WTC11 (cell line): ENCODE data around the gene CAMTA1. TPM values are rescaled to one million over a fixed set of nuclear protein-coding genes. Genes with fewer than 3 reads are reported as not detected.

ENCODE experiments used
- ATAC-seq: fragments of 200-7000 bp; cut with Tn5 transposase; 2 replicates; pipeline ENCODE4 v1.10.0; 2021; ENCODE audit warnings: mild to moderate bottlenecking, moderate library complexity
- CTCF ChIA-PET: fragments of 300-600 bp; sonication (Branson Sonifier 250); formaldehyde crosslinking; loops from one replicate; lab custom pipeline; 2021; ENCODE audit warnings: antibody characterized with exemption; lab: Charles Lee
- POLR2A ChIA-PET: fragments of 350-600 bp; sonication (Branson Sonifier 250); formaldehyde crosslinking; loops from one replicate; lab custom pipeline; 2021; ENCODE audit warnings: antibody characterized with exemption; lab: Charles Lee
- DNase-seq: peaks from one replicate; pipeline ENCODE4 v3.0.0; 2021; ENCODE audit warnings: low spot score
- H3K27ac Mint-ChIP-seq: 2 replicates; pipeline ENCODE4 v1.8.0; 2021; ENCODE audit warnings: mixed read lengths
- H3K27me3 Mint-ChIP-seq: 2 replicates; pipeline ENCODE4 v1.8.0; 2021; ENCODE audit warnings: low read depth, mild to moderate bottlenecking, moderate library complexity, mixed read lengths
- H3K36me3 Mint-ChIP-seq: 2 replicates; pipeline ENCODE4 v1.8.0; 2021; ENCODE audit warnings: mixed read lengths
- H3K4me1 Mint-ChIP-seq: 2 replicates; pipeline ENCODE4 v1.8.0; 2022; ENCODE audit warnings: mixed read lengths
- H3K4me3 Mint-ChIP-seq: 2 replicates; pipeline ENCODE4 v1.8.0; 2021; ENCODE audit warnings: mild to moderate bottlenecking, moderate library complexity, mixed read lengths
- H3K9me3 Mint-ChIP-seq: 2 replicates; pipeline ENCODE4 v1.8.0; 2021; ENCODE audit warnings: mixed read lengths
- CREB1 ChIP-seq: sonication (generic); formaldehyde crosslinking; IDR thresholded peaks from 2 replicates; pipeline ENCODE4 v1.8.0; 2023; ENCODE audit warnings: mild to moderate bottlenecking, missing genetic modification reagents
- EMX1 ChIP-seq: fragments of 250-450 bp; sonication (Bioruptor Pico); IDR thresholded peaks from 2 replicates; pipeline ENCODE4 v1.8.0; 2021; ENCODE audit warnings: mild to moderate bottlenecking
- FOXJ3 ChIP-seq: sonication (generic); formaldehyde crosslinking; IDR thresholded peaks from 2 replicates; pipeline ENCODE4 v1.9.0; 2021; ENCODE audit warnings: missing genetic modification reagents, mild to moderate bottlenecking, borderline replicate concordance
- FOXP1 ChIP-seq: sonication (generic); formaldehyde crosslinking; IDR thresholded peaks from 2 replicates; pipeline ENCODE4 v1.8.0; 2022; ENCODE audit warnings: missing genetic modification reagents, mild to moderate bottlenecking, moderate library complexity, borderline replicate concordance
- GABPB1 ChIP-seq: sonication (generic); formaldehyde crosslinking; IDR thresholded peaks from 2 replicates; pipeline ENCODE4 v1.8.1; 2023; ENCODE audit warnings: mild to moderate bottlenecking, missing genetic modification reagents
- JAZF1 ChIP-seq: fragments of 250-450 bp; sonication (Bioruptor Pico); IDR thresholded peaks from 2 replicates; pipeline ENCODE4 v1.9.0; 2021; ENCODE audit warnings: moderate library complexity, mild to moderate bottlenecking, inconsistent platforms
- NFATC4 ChIP-seq: fragments of 250-450 bp; sonication (Bioruptor Pico); IDR thresholded peaks from 2 replicates; pipeline ENCODE4 v1.9.0; 2021; ENCODE audit warnings: mild to moderate bottlenecking
- NFE2L1 ChIP-seq: sonication (generic); formaldehyde crosslinking; IDR thresholded peaks from 2 replicates; pipeline ENCODE4 v1.8.1; 2023; ENCODE audit warnings: missing genetic modification reagents
- TEAD4 ChIP-seq: sonication (generic); formaldehyde crosslinking; IDR thresholded peaks from 2 replicates; pipeline ENCODE4 v1.8.0; 2022; ENCODE audit warnings: mild to moderate bottlenecking, missing genetic modification reagents
- ZNF138 ChIP-seq: sonication (generic); formaldehyde crosslinking; conservative IDR thresholded peaks from 2 replicates; pipeline ENCODE4 v1.8.1; 2022; ENCODE audit warnings: mild to moderate bottlenecking, moderate library complexity, missing genetic modification reagents
- ZNF263 ChIP-seq: sonication (generic); formaldehyde crosslinking; IDR thresholded peaks from 2 replicates; pipeline ENCODE4 v1.8.1; 2022; ENCODE audit warnings: low read depth, mild to moderate bottlenecking, moderate library complexity, missing genetic modification reagents
- ZNF396 ChIP-seq: fragments of 250-450 bp; sonication (Bioruptor Pico); IDR thresholded peaks from 2 replicates; pipeline ENCODE4 v1.8.0; 2021; ENCODE audit warnings: mild to moderate bottlenecking, moderate library complexity, borderline replicate concordance
- ZNF671 ChIP-seq: fragments of 250-450 bp; sonication (Bioruptor Pico); IDR thresholded peaks from 2 replicates; pipeline ENCODE4 v1.8.0; 2021; ENCODE audit warnings: mild to moderate bottlenecking
- total RNA-seq: library from RNA; stranded (reverse); gene quantifications from 3 replicates; pipeline ENCODE4 v1.2.3, GENCODE V29; 2021
- TF ChIP-seq, protein P1 (sequence below): fragments of 250-450 bp; sonication (Bioruptor Pico); conservative IDR thresholded peaks from 2 replicates; pipeline ENCODE4 v1.9.0; 2021; ENCODE audit warnings: mild to moderate bottlenecking
- TF ChIP-seq, protein P2 (sequence below): sonication (generic); formaldehyde crosslinking; IDR thresholded peaks from 2 replicates; pipeline ENCODE4 v1.8.0; 2022; ENCODE audit warnings: mild to moderate bottlenecking, missing genetic modification reagents
- TF ChIP-seq, protein P3 (sequence below): sonication (generic); formaldehyde crosslinking; IDR thresholded peaks from 2 replicates; pipeline ENCODE4 v1.8.0; 2022; ENCODE audit warnings: mild to moderate bottlenecking, missing genetic modification reagents
- TF ChIP-seq, protein P4 (sequence below): fragments of 200-600 bp; IDR thresholded peaks from 2 replicates; pipeline ENCODE4 v1.8.0; 2022; ENCODE audit warnings: antibody characterized with exemption
- TF ChIP-seq, protein P5 (sequence below): sonication (generic); formaldehyde crosslinking; IDR thresholded peaks from 2 replicates; pipeline ENCODE4 v1.8.1; 2023; ENCODE audit warnings: mild to moderate bottlenecking, missing genetic modification reagents
- TF ChIP-seq, protein P6 (sequence below): fragments of 250-450 bp; sonication (Bioruptor Pico); IDR thresholded peaks from 2 replicates; pipeline ENCODE4 v1.9.0; 2021; ENCODE audit warnings: mild to moderate bottlenecking
- TF ChIP-seq, protein P7 (sequence below): fragments of 250-450 bp; sonication (Bioruptor Pico); IDR thresholded peaks from 2 replicates; pipeline ENCODE4 v2.1.2; 2022; ENCODE audit warnings: mild to moderate bottlenecking, moderate library complexity
- TF ChIP-seq, protein P8 (sequence below): sonication (generic); formaldehyde crosslinking; IDR thresholded peaks from 2 replicates; pipeline ENCODE4 v1.8.1; 2023; ENCODE audit warnings: mild to moderate bottlenecking, moderate library complexity, missing genetic modification reagents

Gene CAMTA1
- total RNA-seq, 1 experiment from 2014 or later, result 86.4 TPM

DNA sequence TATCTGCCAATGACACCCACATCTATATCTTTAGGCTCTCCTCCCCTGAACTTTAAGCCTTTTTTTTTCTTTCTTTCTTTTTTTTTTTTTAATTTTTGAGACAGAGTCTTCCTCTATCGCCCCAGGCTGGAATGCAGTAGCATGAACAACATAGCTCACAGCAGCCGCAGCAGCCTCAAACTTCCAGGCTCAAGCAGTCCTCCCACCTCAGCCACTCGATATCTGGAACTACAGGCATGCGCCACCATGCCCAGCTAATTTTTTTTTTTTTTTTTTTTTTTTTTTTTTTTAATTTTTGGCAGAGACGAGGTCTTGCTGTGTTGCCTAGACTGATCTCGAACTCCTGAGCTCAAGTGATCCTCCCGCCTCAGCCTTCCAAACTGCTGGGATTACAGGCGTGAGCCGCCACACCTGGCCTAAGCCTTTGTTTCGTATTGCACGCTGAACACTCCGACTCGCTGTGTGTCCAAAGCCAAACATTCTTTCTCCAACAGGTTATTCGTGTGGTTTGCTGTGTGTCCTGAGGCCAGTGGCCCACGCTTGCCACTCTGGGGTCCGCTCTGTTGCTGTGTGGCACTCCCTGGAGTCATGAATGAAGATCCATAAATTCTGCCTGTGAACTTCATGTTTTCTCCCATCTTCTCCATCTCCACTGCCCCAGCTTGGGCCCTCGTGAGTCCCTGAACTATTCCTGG, 119.4 kb downstream of the CAMTA1 start (continued):
- TF ChIP-seq, protein P1, sequence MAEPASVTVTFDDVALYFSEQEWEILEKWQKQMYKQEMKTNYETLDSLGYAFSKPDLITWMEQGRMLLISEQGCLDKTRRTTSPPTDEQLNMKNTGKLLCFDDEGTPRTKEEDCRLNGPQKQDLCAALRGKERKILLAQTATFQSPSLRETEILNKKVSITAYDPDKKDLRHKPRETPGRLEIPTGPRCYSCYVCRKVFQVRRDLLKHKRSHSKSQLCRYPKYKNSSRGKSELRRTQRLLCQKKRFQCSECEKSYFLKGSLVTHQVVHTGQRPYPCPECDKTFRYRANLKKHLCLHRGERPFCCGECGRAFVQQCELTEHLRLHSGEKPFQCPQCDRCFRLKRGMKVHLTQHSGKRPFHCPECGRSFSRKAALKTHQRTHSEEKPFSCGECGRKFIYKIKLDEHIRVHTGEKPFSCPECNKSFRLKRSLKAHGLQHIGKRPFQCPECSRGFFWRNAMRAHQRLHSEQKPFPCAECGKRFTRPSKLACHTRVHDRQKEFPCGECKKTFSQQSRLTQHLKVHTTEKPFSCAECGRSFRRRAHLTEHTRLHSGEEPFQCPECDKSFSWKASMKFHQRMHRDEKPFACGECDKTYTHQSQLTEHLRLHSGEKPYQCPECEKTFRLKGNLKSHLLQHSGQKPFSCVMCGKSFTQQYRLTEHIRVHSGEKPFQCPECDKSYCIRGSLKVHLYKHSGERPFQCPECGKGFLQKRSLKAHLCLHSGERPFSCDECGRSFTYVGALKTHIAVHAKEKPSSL (CRISPR knock-in tag), result no peak
- TF ChIP-seq JAZF1 (CRISPR knock-in tag) (no peak), ZNF671 (CRISPR knock-in tag) (no peak), ZNF263 (CRISPR knock-in tag) (no peak)

DNA sequence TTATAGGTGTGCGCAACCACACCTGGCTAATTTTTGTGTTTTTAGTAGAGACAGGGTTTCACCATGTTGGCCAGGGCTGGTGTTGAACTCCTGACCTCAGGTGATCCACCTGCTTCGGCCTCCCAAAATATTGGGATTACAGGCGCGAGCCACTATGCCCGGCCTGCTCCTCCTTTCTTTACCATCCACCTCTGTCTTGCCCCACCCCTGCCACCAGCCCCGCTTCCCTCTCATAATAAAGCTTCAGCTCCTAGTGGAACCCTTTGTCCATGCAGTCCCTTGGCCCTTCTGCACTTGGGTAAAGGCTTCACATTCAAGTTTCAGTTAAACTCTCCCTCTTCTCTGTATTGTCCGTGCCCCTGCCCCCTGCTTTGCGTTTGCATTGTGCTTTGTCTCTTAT, 120.1 kb downstream of the CAMTA1 start:
- no peaks in the 10 kb centered on the region for H3K36me3 Mint-ChIP-seq
- no peak for ATAC-seq
- no peak overlapping the region for H3K4me3 Mint-ChIP-seq
- TF ChIP-seq CREB1 (CRISPR knock-in tag), result no peak
- TF ChIP-seq, protein P2, sequence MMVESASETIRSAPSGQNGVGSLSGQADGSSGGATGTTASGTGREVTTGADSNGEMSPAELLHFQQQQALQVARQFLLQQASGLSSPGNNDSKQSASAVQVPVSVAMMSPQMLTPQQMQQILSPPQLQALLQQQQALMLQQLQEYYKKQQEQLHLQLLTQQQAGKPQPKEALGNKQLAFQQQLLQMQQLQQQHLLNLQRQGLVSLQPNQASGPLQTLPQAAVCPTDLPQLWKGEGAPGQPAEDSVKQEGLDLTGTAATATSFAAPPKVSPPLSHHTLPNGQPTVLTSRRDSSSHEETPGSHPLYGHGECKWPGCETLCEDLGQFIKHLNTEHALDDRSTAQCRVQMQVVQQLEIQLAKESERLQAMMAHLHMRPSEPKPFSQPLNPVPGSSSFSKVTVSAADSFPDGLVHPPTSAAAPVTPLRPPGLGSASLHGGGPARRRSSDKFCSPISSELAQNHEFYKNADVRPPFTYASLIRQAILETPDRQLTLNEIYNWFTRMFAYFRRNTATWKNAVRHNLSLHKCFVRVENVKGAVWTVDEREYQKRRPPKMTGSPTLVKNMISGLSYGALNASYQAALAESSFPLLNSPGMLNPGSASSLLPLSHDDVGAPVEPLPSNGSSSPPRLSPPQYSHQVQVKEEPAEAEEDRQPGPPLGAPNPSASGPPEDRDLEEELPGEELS (CRISPR knock-in tag), result no peak
- TF ChIP-seq, protein P3, sequence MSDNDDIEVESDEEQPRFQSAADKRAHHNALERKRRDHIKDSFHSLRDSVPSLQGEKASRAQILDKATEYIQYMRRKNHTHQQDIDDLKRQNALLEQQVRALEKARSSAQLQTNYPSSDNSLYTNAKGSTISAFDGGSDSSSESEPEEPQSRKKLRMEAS (CRISPR knock-in tag), result no peak
- no peak for TF ChIP-seq NFATC4 (CRISPR knock-in tag)
- no peak for TF ChIP-seq FOXP1 (CRISPR knock-in tag)
- TF ChIP-seq, protein P4, sequence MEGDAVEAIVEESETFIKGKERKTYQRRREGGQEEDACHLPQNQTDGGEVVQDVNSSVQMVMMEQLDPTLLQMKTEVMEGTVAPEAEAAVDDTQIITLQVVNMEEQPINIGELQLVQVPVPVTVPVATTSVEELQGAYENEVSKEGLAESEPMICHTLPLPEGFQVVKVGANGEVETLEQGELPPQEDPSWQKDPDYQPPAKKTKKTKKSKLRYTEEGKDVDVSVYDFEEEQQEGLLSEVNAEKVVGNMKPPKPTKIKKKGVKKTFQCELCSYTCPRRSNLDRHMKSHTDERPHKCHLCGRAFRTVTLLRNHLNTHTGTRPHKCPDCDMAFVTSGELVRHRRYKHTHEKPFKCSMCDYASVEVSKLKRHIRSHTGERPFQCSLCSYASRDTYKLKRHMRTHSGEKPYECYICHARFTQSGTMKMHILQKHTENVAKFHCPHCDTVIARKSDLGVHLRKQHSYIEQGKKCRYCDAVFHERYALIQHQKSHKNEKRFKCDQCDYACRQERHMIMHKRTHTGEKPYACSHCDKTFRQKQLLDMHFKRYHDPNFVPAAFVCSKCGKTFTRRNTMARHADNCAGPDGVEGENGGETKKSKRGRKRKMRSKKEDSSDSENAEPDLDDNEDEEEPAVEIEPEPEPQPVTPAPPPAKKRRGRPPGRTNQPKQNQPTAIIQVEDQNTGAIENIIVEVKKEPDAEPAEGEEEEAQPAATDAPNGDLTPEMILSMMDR, result no peak
- TF ChIP-seq NFE2L1 (CRISPR knock-in tag), result no peak
- no peak for TF ChIP-seq FOXJ3
- TF ChIP-seq, protein P5, sequence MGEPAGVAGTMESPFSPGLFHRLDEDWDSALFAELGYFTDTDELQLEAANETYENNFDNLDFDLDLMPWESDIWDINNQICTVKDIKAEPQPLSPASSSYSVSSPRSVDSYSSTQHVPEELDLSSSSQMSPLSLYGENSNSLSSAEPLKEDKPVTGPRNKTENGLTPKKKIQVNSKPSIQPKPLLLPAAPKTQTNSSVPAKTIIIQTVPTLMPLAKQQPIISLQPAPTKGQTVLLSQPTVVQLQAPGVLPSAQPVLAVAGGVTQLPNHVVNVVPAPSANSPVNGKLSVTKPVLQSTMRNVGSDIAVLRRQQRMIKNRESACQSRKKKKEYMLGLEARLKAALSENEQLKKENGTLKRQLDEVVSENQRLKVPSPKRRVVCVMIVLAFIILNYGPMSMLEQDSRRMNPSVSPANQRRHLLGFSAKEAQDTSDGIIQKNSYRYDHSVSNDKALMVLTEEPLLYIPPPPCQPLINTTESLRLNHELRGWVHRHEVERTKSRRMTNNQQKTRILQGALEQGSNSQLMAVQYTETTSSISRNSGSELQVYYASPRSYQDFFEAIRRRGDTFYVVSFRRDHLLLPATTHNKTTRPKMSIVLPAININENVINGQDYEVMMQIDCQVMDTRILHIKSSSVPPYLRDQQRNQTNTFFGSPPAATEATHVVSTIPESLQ (CRISPR knock-in tag), result no peak
- TF ChIP-seq ZNF138 (CRISPR knock-in tag), result no peak
- TF ChIP-seq GABPB1 (CRISPR knock-in tag), result no peak
- TF ChIP-seq, protein P6, sequence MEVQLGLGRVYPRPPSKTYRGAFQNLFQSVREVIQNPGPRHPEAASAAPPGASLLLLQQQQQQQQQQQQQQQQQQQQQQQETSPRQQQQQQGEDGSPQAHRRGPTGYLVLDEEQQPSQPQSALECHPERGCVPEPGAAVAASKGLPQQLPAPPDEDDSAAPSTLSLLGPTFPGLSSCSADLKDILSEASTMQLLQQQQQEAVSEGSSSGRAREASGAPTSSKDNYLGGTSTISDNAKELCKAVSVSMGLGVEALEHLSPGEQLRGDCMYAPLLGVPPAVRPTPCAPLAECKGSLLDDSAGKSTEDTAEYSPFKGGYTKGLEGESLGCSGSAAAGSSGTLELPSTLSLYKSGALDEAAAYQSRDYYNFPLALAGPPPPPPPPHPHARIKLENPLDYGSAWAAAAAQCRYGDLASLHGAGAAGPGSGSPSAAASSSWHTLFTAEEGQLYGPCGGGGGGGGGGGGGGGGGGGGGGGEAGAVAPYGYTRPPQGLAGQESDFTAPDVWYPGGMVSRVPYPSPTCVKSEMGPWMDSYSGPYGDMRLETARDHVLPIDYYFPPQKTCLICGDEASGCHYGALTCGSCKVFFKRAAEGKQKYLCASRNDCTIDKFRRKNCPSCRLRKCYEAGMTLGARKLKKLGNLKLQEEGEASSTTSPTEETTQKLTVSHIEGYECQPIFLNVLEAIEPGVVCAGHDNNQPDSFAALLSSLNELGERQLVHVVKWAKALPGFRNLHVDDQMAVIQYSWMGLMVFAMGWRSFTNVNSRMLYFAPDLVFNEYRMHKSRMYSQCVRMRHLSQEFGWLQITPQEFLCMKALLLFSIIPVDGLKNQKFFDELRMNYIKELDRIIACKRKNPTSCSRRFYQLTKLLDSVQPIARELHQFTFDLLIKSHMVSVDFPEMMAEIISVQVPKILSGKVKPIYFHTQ (CRISPR knock-in tag), result no peak
- TF ChIP-seq, protein P7, sequence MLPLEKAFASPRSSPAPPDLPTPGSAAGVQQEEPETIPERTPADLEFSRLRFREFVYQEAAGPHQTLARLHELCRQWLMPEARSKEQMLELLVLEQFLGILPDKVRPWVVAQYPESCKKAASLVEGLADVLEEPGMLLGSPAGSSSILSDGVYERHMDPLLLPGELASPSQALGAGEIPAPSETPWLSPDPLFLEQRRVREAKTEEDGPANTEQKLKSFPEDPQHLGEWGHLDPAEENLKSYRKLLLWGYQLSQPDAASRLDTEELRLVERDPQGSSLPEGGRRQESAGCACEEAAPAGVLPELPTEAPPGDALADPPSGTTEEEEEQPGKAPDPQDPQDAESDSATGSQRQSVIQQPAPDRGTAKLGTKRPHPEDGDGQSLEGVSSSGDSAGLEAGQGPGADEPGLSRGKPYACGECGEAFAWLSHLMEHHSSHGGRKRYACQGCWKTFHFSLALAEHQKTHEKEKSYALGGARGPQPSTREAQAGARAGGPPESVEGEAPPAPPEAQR, result no peak
- TF ChIP-seq EMX1 (CRISPR knock-in tag), result no peak
- no peak for TF ChIP-seq TEAD4
- TF ChIP-seq, protein P8, sequence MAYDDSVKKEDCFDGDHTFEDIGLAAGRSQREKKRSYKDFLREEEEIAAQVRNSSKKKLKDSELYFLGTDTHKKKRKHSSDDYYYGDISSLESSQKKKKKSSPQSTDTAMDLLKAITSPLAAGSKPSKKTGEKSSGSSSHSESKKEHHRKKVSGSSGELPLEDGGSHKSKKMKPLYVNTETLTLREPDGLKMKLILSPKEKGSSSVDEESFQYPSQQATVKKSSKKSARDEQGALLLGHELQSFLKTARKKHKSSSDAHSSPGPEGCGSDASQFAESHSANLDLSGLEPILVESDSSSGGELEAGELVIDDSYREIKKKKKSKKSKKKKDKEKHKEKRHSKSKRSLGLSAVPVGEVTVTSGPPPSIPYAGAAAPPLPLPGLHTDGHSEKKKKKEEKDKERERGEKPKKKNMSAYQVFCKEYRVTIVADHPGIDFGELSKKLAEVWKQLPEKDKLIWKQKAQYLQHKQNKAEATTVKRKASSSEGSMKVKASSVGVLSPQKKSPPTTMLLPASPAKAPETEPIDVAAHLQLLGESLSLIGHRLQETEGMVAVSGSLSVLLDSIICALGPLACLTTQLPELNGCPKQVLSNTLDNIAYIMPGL (CRISPR knock-in tag), result no peak
- TF ChIP-seq ZNF396, result no peak
- TF ChIP-seq, all 79 proteins: peak for 0
- ChIA-PET CTCF (interaction anchor here (1.8 kb wide), 1 partner anchor 302 kb away, joined by 7 read pairs; no protein-coding TSS in a partner anchor), POLR2A (no interaction called here)
- no peak for DNase-seq
- H3K27me3 Mint-ChIP-seq, result no peaks in the 10 kb centered on the region
- H3K27ac Mint-ChIP-seq, result peak overlapping the region; percentile 2; the same call in 1 of the 2 replicates
- H3K4me1 Mint-ChIP-seq, result peaks cover 30% of the 10 kb centered on the region
- H3K9me3 Mint-ChIP-seq, result no peaks in the 10 kb centered on the region
